Neural cell (in vitro differentiated cells): Measurements from ENCODE around the gene MRTFA.

ENCODE experiments used
- CTCF ChIP-seq: fragments of 450-650 bp; IDR thresholded peaks from 2 replicates; pipeline ENCODE4 v1.5.1; 2014; ENCODE audit warnings: antibody characterized with exemption, mild to moderate bottlenecking, moderate library complexity; ENCODE audit not compliant: poor library complexity, severe bottlenecking
- EP300 ChIP-seq: fragments of 450-650 bp; conservative IDR thresholded peaks from 2 replicates; pipeline ENCODE4 v1.6.1; 2014; ENCODE audit warnings: antibody characterized with exemption, mild to moderate bottlenecking, moderate library complexity; ENCODE audit not compliant: poor library complexity, severe bottlenecking
- EZH2 ChIP-seq: fragments of 200-600, 300-800 bp; shearing (Covaris generic), sonication (generic); IDR thresholded peaks from 2 replicates; pipeline ENCODE4 v1.6.1; 2014; ENCODE audit warnings: antibody characterized with exemption, low read length, borderline replicate concordance, mild to moderate bottlenecking; ENCODE audit not compliant: insufficient read depth, poor library complexity, severe bottlenecking
- MXI1 ChIP-seq: fragments of 450-650 bp; conservative IDR thresholded peaks from 2 replicates; pipeline ENCODE4 v1.6.1; 2014; ENCODE audit warnings: antibody characterized with exemption, mild to moderate bottlenecking; ENCODE audit not compliant: poor library complexity, severe bottlenecking
- POLR2AphosphoS5 ChIP-seq: IDR thresholded peaks from 2 replicates; pipeline ENCODE4 v1.6.1; 2012
- TAF1 ChIP-seq: IDR thresholded peaks from 2 replicates; pipeline ENCODE4 v1.6.1; 2012; ENCODE audit warnings: low read depth

DNA sequence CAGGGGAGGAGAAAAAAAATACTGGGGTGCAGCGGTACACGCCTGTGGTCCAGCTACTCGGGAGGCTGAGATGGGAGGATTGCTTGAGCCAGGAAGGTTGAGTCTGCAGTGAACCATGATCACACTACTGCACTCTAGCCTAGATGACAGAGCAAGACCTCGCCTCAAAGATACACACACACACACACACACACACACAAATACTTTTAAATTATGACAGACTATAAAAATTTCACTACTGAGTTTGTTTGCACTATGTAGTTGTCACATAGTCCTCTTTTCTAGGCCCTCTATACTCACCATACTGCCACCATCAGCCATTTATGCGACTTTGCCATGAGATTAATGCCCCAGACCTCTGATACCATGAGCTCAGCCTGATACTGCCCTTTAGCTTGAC, 109.6 kb downstream of the MRTFA start:
- TF ChIP-seq CTCF (no peak), POLR2AphosphoS5 (no peak), EZH2 (no peak), EP300 (no peak), TAF1 (no peak), MXI1 (no peak)
